Measurements from ENCODE around the gene BTBD9.

GRCh38 chr6:38279423-38279822 lies 360.3 kb downstream of the BTBD9 start:
- TF ChIP-seq POLR2A (IDR thresholded peaks at IDR 0.05) (no peak), CTCF (IDR thresholded peaks at IDR 0.05) (peak in 1 of 4 donors; percentile 5)
